ENCODE data around the gene ITPR1.

GRCh38 chr3:4859788-4860187 is 366.6 kb downstream of the ITPR1 start:
- TF ChIP-seq ATF3 (IDR thresholded peaks at IDR 0.05) (no peak), RXRA (IDR thresholded peaks at IDR 0.05) (no peak), CTCF (IDR thresholded peaks at IDR 0.05; ENCODE audit: low read depth, low read length, missing input control) (no peak), TAF1 (conservative IDR thresholded peaks at IDR 0.05) (no peak), YY1 (IDR thresholded peaks at IDR 0.05) (no peak), REST (IDR thresholded peaks at IDR 0.05) (no peak), ZBTB33 (IDR thresholded peaks at IDR 0.05) (no peak), MAX (IDR thresholded peaks at IDR 0.05) (no peak), EGR1 (IDR thresholded peaks at IDR 0.05; ENCODE audit: low read depth in 2 of 2) (no peak), HNF4A (conservative IDR thresholded peaks at IDR 0.05) (no peak), HNF4G (IDR thresholded peaks at IDR 0.05) (no peak), SP1 (IDR thresholded peaks at IDR 0.05) (no peak)
